ENCODE results near the gene IFI16.

Gene IFI16

DNA sequence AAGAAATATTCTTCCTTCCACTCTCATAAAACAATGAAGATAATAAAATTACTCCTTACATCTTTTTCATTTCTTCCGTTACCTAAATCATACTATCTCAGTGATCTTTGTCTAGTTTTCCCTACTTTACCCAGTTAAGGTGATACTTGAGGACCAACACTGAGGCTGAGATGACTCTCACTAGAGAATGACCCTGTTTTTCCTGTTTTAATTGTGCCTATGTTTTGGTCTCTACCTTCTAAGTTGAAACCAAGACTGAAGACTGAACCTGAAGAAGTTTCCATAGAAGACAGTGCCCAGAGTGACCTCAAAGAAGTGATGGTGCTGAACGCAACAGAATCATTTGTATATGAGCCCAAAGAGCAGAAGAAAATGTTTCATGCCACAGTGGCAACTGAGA lies 41.7 kb downstream of the IFI16 start:
- H3K9me3 ChIP-seq (ENCODE audit: control insufficient read depth, low read length): no peaks in the 10 kb centered on the region
- no peak overlapping the region for H3K4me3 ChIP-seq (ENCODE audit: insufficient read depth, low read depth, low read length)
- H3K4me1 ChIP-seq (ENCODE audit: control insufficient read depth, insufficient read depth, low read length): peaks cover 18% of the 10 kb centered on the region
- 94 to 100% methylated on average over 2 of the region's 2 CpGs for WGBS, 2 experiments
- no peaks in the 10 kb centered on the region for H3K36me3 ChIP-seq (ENCODE audit: control insufficient read depth, insufficient read depth, low read length)
- H3K27me3 ChIP-seq (ENCODE audit: control insufficient read depth, insufficient read depth, low read length, poor library complexity, severe bottlenecking): no peaks in the 10 kb centered on the region
- H3K27ac ChIP-seq (ENCODE audit: insufficient read depth, low read depth, low read length, poor library complexity, severe bottlenecking): no peak overlapping the region

DNA sequence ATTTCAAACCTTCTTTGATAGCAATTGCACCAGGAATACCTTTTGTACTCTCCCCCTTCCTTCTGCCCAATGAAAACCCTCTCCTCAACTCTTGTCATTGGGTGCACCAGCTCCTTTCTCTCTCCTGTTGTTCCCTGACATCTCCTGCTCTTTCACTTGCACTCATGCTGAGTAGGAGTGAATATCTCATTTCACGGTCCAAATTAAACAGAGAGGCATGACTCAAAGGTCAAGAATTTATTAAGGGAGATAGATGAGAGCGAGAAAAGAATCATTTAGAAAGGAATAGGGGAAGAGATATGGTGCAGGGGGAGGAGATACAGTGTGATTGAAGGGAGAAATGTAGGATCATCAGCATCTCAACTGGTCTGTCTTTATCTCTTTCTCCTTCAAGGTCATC lies 44.7 kb downstream of the IFI16 start:
- WGBS, 2 experiments: 55 to 66% methylated on average over 2 of the region's 2 CpGs
- Histone ChIP-seq H3K9me3 (ENCODE audit: control insufficient read depth, low read length) (no peaks in the 10 kb centered on the region), H3K36me3 (ENCODE audit: control insufficient read depth, insufficient read depth, low read length) (no peaks in the 10 kb centered on the region), H3K27me3 (ENCODE audit: control insufficient read depth, insufficient read depth, low read length, poor library complexity, severe bottlenecking) (no peaks in the 10 kb centered on the region), H3K27ac (ENCODE audit: insufficient read depth, low read depth, low read length, poor library complexity, severe bottlenecking) (peak overlapping the region; percentile 69), H3K4me3 (ENCODE audit: insufficient read depth, low read depth, low read length) (no peak overlapping the region), H3K4me1 (ENCODE audit: control insufficient read depth, insufficient read depth, low read length) (peaks cover 18% of the 10 kb centered on the region)

DNA sequence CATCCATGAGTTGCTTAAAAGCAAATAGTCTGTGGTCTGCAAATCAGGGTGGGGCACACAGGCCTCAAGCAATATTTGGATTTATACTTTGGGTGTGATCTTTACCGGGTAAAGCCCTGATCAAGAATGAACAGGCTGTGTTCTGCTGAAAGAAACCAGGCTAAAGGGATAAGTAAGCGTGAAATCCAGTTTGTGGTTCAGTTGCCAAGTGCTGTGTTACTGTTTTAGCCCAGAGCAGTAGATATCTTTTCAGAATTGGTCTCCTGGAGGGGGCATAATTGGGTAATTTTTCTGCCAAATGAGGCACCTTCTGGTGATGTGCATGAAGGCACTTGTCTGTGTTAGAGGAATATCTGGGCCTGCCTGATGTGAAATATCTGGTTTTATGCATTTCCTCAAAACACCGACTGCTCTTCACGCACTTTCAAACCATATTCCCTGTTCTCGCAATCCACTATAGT lies 45.5 kb downstream of the IFI16 start:
- no peaks in the 10 kb centered on the region for H3K27me3 ChIP-seq (ENCODE audit: control insufficient read depth, insufficient read depth, low read length, poor library complexity, severe bottlenecking)
- H3K4me1 ChIP-seq (ENCODE audit: control insufficient read depth, insufficient read depth, low read length): peaks cover 18% of the 10 kb centered on the region
- no peaks in the 10 kb centered on the region for H3K9me3 ChIP-seq (ENCODE audit: control insufficient read depth, low read length)
- H3K27ac ChIP-seq (ENCODE audit: insufficient read depth, low read depth, low read length, poor library complexity, severe bottlenecking): peak overlapping the region; percentile 69
- WGBS, 2 experiments: 85 to 88% methylated on average over 5 of the region's 5 CpGs
- no peak overlapping the region for H3K4me3 ChIP-seq (ENCODE audit: insufficient read depth, low read depth, low read length)
- no peaks in the 10 kb centered on the region for H3K36me3 ChIP-seq (ENCODE audit: control insufficient read depth, insufficient read depth, low read length)

- H3K36me3 ChIP-seq (ENCODE audit: control insufficient read depth, insufficient read depth, low read length): no peaks in the 10 kb centered on the region
Measured at GRCh38 chr1:159056069-159056698, 46.5 kb downstream of the IFI16 start.

DNA sequence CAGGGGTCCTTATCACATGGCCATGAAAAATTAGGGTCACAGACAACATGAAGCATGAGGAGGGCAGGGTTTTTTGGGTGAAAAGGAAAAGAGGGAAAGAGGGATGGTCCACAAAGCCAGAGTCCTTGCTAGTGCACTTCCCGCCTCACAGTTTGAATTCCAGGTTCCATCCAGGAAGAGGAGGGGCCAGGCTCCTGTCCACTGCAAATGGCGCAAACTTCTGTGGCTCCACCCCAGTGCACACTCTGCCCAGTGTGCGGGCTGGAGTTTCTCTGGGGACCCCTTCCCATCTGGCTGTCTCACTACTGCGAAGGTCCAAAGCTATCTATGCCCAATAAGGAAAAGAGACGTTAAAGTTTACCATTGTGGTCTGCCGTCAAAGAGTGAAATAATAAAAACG lies 49.0 kb downstream of the IFI16 start:
- Histone ChIP-seq H3K4me1 (ENCODE audit: control insufficient read depth, insufficient read depth, low read length) (peaks cover 8% of the 10 kb centered on the region), H3K4me3 (ENCODE audit: insufficient read depth, low read depth, low read length) (no peak overlapping the region), H3K27me3 (ENCODE audit: control insufficient read depth, insufficient read depth, low read length, poor library complexity, severe bottlenecking) (no peaks in the 10 kb centered on the region), H3K36me3 (ENCODE audit: control insufficient read depth, insufficient read depth, low read length) (no peaks in the 10 kb centered on the region), H3K27ac (ENCODE audit: insufficient read depth, low read depth, low read length, poor library complexity, severe bottlenecking) (no peak overlapping the region), H3K9me3 (ENCODE audit: control insufficient read depth, low read length) (no peaks in the 10 kb centered on the region)
- WGBS, 2 experiments: 94% methylated on average over 7 of the region's 7 CpGs

More at GRCh38 chr1:159056069-159056698, 46.5 kb downstream of the IFI16 start:
- H3K27me3 ChIP-seq (ENCODE audit: control insufficient read depth, insufficient read depth, low read length, poor library complexity, severe bottlenecking): no peaks in the 10 kb centered on the region
- no peak overlapping the region for H3K27ac ChIP-seq (ENCODE audit: insufficient read depth, low read depth, low read length, poor library complexity, severe bottlenecking)
- no peak overlapping the region for H3K4me3 ChIP-seq (ENCODE audit: insufficient read depth, low read depth, low read length)
- 91 to 93% methylated on average over 7 of the region's 7 CpGs for WGBS, 2 experiments
- no peaks in the 10 kb centered on the region for H3K9me3 ChIP-seq (ENCODE audit: control insufficient read depth, low read length)
- H3K4me1 ChIP-seq (ENCODE audit: control insufficient read depth, insufficient read depth, low read length): peaks cover 18% of the 10 kb centered on the region

DNA sequence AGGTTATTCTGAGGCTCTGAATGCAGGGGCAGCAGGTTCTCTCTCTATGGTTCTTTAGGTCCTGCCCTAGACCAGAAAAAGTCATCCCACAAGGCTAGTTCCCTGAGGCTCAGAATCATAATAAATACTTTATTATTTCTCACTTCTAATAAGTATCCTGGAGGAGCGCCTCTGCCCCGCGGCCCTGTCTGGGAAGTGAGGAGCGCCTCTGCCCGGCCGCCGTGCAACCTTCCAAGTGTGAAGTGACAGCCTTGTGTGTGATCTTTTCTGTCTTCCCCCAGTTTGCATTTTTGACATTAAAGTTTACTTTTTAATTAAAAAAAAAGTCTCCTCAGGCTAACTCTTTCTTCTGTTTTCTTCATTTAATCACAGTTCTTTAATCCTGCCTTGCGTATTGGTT lies 55.4 kb downstream of the IFI16 start:
- Histone ChIP-seq H3K4me1 (ENCODE audit: control insufficient read depth, insufficient read depth, low read length) (no peaks in the 10 kb centered on the region), H3K27ac (ENCODE audit: insufficient read depth, low read depth, low read length, poor library complexity, severe bottlenecking) (no peak overlapping the region), H3K36me3 (ENCODE audit: control insufficient read depth, insufficient read depth, low read length) (no peaks in the 10 kb centered on the region), H3K27me3 (ENCODE audit: control insufficient read depth, insufficient read depth, low read length, poor library complexity, severe bottlenecking) (no peaks in the 10 kb centered on the region), H3K9me3 (ENCODE audit: control insufficient read depth, low read length) (no peaks in the 10 kb centered on the region), H3K4me3 (ENCODE audit: insufficient read depth, low read depth, low read length) (no peak overlapping the region)
- 91 to 99% methylated on average over 8 of the region's 8 CpGs for WGBS, 2 experiments

DNA sequence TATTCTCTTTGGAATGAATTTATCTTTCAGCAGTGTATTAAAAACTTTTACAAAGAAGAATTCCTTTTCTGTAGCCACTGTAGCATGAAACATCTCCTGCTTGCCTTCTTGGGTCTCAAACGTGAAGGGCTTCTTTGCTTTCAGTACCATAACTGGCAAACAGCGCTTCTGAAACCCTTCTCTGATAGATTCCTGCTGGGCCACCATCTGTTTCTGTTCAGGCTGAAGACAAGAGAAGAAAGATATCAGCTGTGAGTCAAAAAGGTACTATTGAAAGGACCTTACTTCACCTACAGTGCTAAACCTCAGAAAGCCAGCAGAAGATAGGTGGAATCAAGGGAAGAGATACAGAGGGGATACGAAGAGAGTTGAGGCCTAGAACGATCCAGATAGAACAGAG lies 56.4 kb downstream of the IFI16 start:
- H3K4me1 ChIP-seq (ENCODE audit: control insufficient read depth, insufficient read depth, low read length): no peaks in the 10 kb centered on the region
- no peak overlapping the region for H3K4me3 ChIP-seq (ENCODE audit: insufficient read depth, low read depth, low read length)
- no peaks in the 10 kb centered on the region for H3K27me3 ChIP-seq (ENCODE audit: control insufficient read depth, insufficient read depth, low read length, poor library complexity, severe bottlenecking)
- no peak overlapping the region for H3K27ac ChIP-seq (ENCODE audit: insufficient read depth, low read depth, low read length, poor library complexity, severe bottlenecking)
- WGBS, 2 experiments: 85 to 86% methylated on average over 4 of the region's 4 CpGs
- H3K36me3 ChIP-seq (ENCODE audit: control insufficient read depth, insufficient read depth, low read length): no peaks in the 10 kb centered on the region
- no peaks in the 10 kb centered on the region for H3K9me3 ChIP-seq (ENCODE audit: control insufficient read depth, low read length)

DNA sequence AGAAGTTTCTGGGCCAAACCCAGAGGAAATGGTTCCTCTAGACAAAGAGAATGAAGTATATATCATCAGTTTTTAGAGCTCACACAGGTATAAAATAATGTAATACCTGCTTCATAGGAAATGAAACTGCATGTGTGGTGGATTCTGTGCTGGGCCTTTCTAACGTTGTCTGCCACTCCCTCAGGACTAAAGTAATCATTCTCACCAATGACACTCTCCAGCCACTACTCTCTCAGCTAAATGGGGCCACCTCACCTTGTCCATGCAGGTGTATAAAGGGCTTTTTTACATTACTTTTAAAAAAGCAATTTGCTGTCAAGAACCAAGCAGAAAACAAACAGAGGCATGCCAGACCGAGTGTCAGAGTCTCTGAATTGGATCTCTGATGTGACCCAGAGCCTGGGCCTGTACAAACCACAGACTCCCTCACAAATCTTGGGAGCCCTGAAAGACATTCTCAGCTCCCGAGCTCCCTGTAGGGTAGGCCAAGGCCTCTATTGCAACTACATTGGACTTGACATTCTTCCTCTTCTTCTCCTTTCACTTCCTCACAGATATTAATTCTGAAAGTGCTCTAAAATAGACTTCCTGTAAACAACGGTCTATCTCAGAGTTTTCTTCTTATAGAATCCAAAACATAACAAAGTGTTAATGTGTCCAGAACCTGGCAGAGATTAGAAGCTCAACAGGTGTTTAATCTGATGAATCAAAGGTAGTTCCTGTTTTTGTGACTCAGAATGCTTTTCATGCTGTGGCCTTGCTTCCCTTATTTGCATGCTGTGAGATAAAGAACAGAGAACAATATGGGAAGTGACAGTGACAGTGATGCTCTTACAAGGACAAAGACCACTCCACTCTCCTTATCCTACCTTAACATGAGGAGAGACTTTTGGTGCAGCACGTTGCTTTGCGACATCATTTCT lies 58.3 kb downstream of the IFI16 start:
- Histone ChIP-seq H3K4me3 (ENCODE audit: insufficient read depth, low read depth, low read length) (no peak overlapping the region), H3K27ac (ENCODE audit: insufficient read depth, low read depth, low read length, poor library complexity, severe bottlenecking) (no peak overlapping the region), H3K4me1 (ENCODE audit: control insufficient read depth, insufficient read depth, low read length) (no peaks in the 10 kb centered on the region), H3K9me3 (ENCODE audit: control insufficient read depth, low read length) (no peaks in the 10 kb centered on the region), H3K36me3 (ENCODE audit: control insufficient read depth, insufficient read depth, low read length) (no peaks in the 10 kb centered on the region), H3K27me3 (ENCODE audit: control insufficient read depth, insufficient read depth, low read length, poor library complexity, severe bottlenecking) (no peaks in the 10 kb centered on the region)
- WGBS, 2 experiments: 76 to 81% methylated on average over 6 of the region's 6 CpGs

DNA sequence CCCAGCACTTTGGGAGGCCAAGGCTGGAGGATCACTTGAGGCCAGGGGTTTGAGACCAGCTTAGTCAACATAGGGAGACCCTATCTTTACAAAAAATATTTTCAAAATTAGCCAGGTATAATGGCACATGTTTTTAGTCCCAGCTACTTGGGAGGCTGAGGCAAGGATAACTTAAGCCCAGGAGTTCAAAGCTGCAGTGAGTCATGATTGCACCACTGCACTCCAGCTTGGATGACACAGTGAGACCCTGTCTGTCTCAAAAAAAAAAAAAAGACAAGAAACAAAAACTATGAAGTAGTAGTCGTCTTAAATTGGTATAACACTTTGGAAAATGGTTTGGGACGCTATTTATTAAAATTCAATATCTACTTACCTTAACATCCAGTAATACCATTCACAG lies 59.2 kb downstream of the IFI16 start:
- H3K4me3 ChIP-seq (ENCODE audit: insufficient read depth, low read depth, low read length): no peak overlapping the region
- H3K27ac ChIP-seq (ENCODE audit: insufficient read depth, low read depth, low read length, poor library complexity, severe bottlenecking): no peak overlapping the region
- no peaks in the 10 kb centered on the region for H3K4me1 ChIP-seq (ENCODE audit: control insufficient read depth, insufficient read depth, low read length)
- H3K9me3 ChIP-seq (ENCODE audit: control insufficient read depth, low read length): no peaks in the 10 kb centered on the region
- no peaks in the 10 kb centered on the region for H3K36me3 ChIP-seq (ENCODE audit: control insufficient read depth, insufficient read depth, low read length)
- 83% methylated on average over 1 of the region's 2 CpGs; no CpG with 5 or more reads in 1 of the 2 experiments for WGBS, 2 experiments
- H3K27me3 ChIP-seq (ENCODE audit: control insufficient read depth, insufficient read depth, low read length, poor library complexity, severe bottlenecking): no peaks in the 10 kb centered on the region

GRCh38 chr1:159071970-159072582 lies 62.4 kb downstream of the IFI16 start:
- Histone ChIP-seq H3K4me3 (ENCODE audit: insufficient read depth, low read depth, low read length) (no peak overlapping the region), H3K4me1 (ENCODE audit: control insufficient read depth, insufficient read depth, low read length) (no peaks in the 10 kb centered on the region), H3K27ac (ENCODE audit: insufficient read depth, low read depth, low read length, poor library complexity, severe bottlenecking) (no peak overlapping the region), H3K27me3 (ENCODE audit: control insufficient read depth, insufficient read depth, low read length, poor library complexity, severe bottlenecking) (no peaks in the 10 kb centered on the region), H3K36me3 (ENCODE audit: control insufficient read depth, insufficient read depth, low read length) (no peaks in the 10 kb centered on the region), H3K9me3 (ENCODE audit: control insufficient read depth, low read length) (no peaks in the 10 kb centered on the region)

Data from ectodermal cell (in vitro differentiated cells).